GM21423 (cell line): ENCODE data around the gene PEMT.
"Not testable (repeated sequence)": the region's sequence is repeated elsewhere in the genome, so short reads cannot be mapped to it uniquely, and the experiment has no call there.

Experiments
- ATAC-seq: cut with Tn5 transposase; IDR thresholded peaks from one replicate; pipeline ENCODE4 v1.9.1; 2021; ENCODE audit warnings: mild to moderate bottlenecking, moderate library complexity; ENCODE audit not compliant: unreplicated experiment

The PEMT gene

GRCh38 chr17:17492085-17492484 is 99.4 kb downstream of the PEMT start:
- no peak for ATAC-seq

DNA sequence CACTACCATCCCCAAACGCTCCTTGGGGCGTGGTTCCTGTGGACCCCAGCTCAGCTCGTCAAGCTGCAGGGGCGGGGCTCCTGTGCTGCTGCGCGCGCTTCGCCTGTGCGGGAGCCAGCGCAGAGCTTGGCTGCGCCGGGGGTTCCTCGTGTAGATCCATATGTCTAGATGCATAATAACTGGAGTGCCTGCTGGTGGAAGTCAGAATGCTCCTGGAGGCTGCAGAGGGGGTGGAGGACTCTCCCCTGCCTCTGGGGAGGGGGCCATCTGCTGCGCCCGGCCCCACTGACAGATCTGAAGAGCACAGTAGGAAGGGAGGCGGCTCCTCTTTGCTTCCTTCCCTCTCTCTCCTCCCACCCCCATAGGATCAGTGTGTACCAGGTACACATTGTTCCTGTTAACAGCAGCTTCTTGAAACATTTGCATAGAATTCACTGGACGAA is 99.9 kb downstream of the PEMT start:
- ATAC-seq: no peak

GRCh38 chr17:17491031-17491471 is 100.5 kb downstream of the PEMT start:
- ATAC-seq: no peak

- no peak for ATAC-seq
Observed at GRCh38 chr17:17487998-17488397, 103.5 kb downstream of the PEMT start.

DNA sequence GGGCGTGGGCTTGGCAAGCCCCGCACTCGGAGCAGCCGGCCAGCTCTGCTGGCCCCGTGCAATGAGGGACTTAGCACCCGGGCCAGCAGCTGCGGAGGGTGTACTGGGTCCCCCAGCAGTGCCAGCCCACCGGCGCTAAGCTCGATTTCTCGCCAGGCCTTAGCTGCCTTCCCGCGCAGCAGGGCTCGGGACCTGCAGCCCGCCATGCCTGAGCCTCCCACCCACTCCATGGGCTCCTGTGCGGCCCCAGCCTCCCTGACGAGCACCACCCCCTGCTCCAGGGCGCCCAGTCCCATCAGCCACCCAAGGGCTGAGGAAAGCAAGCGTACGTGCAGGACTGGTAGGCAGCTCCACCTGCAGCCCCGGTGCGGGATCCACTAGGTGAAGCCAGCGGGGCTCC is 105.1 kb downstream of the PEMT start:
- not testable (repeated sequence) for ATAC-seq

DNA sequence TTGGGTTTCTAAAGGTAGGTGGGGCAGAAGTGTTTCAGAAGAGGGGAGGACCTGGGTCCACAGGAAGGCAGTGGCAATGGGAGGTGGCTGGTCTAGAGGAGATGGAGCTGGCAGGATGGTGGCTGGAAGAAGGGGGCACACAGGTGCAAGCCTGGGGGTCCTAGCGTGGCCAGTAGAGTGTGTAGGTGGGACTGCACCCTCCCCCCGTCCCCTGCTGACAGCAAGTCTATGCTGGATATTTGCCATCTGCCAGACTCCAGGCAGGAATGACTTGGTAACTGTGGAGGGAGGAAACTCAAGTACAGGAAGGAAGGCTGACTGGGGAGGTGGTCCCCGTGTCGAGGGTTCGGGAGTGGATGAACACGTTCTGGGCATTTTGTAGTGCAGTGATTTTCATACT is 106.1 kb downstream of the PEMT start:
- ATAC-seq: no peak

DNA sequence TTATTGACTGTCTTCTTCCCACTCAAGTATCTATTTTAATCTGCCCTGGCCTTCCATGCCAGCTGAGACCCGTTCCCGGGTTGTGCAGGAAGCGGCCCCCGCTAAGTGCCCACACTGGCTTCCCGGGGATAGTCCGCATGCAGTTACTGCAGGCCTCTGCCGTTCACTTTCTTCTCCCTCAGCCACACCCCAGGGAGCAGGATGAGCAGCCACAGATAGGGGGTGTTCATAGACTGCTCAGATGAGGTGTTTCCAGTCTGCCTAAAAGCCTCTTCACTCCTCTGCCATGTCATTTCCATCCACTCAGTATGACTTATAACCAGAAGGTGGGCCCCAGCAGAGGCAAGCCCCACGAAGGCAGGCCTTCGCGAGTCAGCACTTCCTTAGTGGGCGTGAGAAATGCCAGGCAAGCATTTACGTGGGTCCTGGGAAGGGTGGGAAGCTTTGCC is 107.0 kb downstream of the PEMT start:
- ATAC-seq: no peak

- no peak for ATAC-seq
Observed at GRCh38 chr17:17481860-17482259, 109.6 kb downstream of the PEMT start.

GRCh38 chr17:17480593-17481148 is 110.8 kb downstream of the PEMT start:
- no peak for ATAC-seq

GRCh38 chr17:17479209-17479608 is 112.3 kb downstream of the PEMT start:
- ATAC-seq: no peak

DNA sequence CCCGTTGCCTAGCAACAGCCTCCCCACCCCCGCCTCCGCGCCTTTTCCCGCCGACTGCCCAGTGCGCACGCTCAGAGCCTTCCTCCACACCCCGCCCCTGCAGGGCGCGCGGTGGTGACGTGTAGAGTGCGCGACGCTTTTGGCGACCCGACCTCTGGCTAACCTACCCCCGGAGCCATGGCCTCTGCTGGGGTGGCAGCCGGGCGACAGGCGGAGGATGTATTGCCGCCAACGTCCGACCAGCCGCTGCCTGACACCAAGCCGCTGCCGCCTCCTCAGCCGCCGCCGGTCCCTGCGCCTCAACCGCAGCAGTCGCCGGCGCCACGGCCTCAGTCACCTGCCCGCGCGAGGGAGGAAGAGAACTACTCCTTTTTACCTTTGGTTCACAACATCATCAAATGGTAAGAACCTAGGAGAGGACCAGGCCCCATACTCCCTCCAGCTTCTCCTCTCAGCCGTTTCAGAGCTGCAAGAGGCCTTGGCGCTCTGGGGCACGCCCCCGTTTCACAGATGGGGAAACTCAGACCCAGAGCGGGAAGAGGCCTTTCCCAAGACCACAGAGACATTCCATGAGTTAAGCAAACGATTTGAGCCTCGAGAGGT is 114.5 kb downstream of the PEMT start, which contains the start of gene MED9:
Gene MED9 (plus strand): TSS at position 136 of the 603 bp plus-strand sequence. CDS start 42 bp downstream, at position 178.
- peak; percentile 90 for ATAC-seq

GRCh38 chr17:17474341-17474740 is 117.2 kb downstream of the PEMT start:
- ATAC-seq: no peak

- no peak for ATAC-seq
Observed at GRCh38 chr17:17472333-17472920, 119.1 kb downstream of the PEMT start.

- ATAC-seq: no peak
Observed at GRCh38 chr17:17469996-17470395, 121.5 kb downstream of the PEMT start.

- ATAC-seq: no peak
Observed at GRCh38 chr17:17469358-17469757, 122.2 kb downstream of the PEMT start.

- ATAC-seq: no peak
Observed at GRCh38 chr17:17468217-17469010, 123.1 kb downstream of the PEMT start.

DNA sequence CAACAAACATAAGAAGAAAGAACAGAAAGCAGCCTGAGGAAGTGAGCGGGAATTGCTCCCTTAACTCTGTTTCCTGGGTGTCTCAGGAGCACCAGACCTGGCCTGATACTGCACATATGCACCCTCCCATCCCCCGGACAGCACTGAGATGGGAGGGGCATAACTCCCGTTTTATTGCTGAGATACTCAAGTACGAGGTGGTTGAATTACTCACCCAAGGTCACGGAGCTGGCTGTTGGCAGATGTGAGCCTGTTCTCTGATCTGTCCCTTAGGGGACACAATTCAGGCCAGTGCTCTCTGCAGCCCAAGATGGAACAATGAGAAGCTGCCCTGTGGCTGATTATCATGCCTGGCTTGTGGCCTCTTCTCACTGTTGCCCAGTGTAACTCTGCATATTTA is 123.8 kb downstream of the PEMT start:
- ATAC-seq: no peak

GRCh38 chr17:17467016-17467415 is 124.5 kb downstream of the PEMT start:
- no peak for ATAC-seq

DNA sequence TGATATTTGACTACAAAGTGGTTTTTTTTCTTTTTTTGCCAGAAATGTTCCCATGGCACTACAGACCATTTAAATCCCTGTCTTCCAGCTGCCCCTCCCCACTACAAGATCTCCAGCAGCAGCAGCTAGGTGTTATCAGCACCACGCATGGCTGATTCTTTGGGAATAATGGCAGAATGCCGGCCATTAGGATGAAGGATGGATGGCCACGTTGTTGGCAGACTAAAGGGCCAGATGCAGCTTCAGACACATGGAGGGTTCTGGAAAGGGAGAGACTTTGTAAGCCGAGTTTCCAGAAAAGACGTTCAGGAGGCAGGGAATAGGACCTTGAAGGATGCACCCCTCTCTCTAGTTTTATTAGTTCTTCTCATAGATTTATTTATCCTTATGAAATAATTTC is 125.0 kb downstream of the PEMT start:
- ATAC-seq: no peak

- ATAC-seq: not testable (repeated sequence)
Observed at GRCh38 chr17:17465878-17466277, 125.6 kb downstream of the PEMT start.

DNA sequence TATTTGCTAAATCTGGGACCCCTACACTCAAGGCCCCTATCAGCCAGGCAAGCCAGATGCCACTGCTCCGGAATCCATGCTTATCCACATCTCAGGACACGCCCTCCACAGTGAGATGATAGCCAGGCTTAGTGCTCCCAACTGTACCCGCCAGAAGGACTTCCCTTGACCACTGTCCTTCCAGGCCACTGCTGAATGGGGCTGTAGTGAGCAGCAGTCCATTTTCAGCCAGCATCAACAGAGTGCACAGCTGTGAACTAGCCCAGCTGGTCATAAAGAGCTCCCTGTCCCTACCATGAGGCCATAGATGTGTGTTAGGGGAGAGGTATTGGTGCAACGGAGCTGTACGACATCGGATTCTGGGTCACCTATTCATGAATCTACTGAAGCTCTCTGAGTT is 127.7 kb downstream of the PEMT start:
- ATAC-seq: no peak
